Measurements from ENCODE around the gene HMG20A. TPM values are rescaled to one million over a fixed set of nuclear protein-coding genes. Genes with fewer than 3 reads are reported as not detected.
A peak's percentile ranks its signal among the peaks of the same experiment; 100 is the strongest.

Gene HMG20A
- total and polyA plus RNA-seq, 10 donors = 17.9 to 107 (median 77.2) TPM

DNA sequence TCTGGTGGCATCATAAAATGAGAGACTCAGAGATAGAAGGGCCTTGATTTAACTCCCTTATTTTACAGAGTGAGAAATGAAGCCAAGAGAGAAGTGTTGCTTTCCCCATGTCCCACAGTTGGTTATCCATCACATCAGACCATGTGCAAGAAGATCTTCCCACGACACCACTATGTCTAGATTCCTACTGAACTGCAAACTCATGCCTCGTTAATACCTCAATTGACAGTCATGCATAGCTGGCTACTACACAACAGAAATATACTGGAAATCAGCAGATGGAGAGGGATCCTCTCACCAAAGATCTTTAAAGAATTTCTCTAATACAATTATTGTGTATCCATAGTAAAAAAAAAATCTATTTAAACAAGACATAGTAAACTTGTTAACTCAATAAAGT lies 34.1 kb upstream of the HMG20A start:
- WGBS, 5 donors = 61 to 91% (median 82%) methylated on average over 2 of the region's 2 CpGs
- no peaks in the 10 kb centered on the region for H3K36me3 ChIP-seq
- H3K27ac ChIP-seq = no peak overlapping the region
- no peaks in the 10 kb centered on the region for H3K9me3 ChIP-seq
- intact Hi-C loops (cut with DNase I; ENCODE audit: low total_unique reads) = no loop called here
- no peak overlapping the region for H3K4me3 ChIP-seq
- no peaks in the 10 kb centered on the region for H3K27me3 ChIP-seq (replicated peaks in 1 of 7)
- peaks cover 10 to 74% (median 43%) of the 10 kb centered on the region in 6 donors for H3K4me1 ChIP-seq
- TF ChIP-seq POLR2A (IDR thresholded peaks at IDR 0.05) (no peak), POLR2AphosphoS5 (IDR thresholded peaks at IDR 0.05) (no peak)
- TF ChIP-seq, protein P1, sequence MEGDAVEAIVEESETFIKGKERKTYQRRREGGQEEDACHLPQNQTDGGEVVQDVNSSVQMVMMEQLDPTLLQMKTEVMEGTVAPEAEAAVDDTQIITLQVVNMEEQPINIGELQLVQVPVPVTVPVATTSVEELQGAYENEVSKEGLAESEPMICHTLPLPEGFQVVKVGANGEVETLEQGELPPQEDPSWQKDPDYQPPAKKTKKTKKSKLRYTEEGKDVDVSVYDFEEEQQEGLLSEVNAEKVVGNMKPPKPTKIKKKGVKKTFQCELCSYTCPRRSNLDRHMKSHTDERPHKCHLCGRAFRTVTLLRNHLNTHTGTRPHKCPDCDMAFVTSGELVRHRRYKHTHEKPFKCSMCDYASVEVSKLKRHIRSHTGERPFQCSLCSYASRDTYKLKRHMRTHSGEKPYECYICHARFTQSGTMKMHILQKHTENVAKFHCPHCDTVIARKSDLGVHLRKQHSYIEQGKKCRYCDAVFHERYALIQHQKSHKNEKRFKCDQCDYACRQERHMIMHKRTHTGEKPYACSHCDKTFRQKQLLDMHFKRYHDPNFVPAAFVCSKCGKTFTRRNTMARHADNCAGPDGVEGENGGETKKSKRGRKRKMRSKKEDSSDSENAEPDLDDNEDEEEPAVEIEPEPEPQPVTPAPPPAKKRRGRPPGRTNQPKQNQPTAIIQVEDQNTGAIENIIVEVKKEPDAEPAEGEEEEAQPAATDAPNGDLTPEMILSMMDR (IDR thresholded peaks at IDR 0.05 in 8 of 11, conservative IDR thresholded peaks at IDR 0.05 in 3 of 11) = no peak
- no peak for DNase-seq

DNA sequence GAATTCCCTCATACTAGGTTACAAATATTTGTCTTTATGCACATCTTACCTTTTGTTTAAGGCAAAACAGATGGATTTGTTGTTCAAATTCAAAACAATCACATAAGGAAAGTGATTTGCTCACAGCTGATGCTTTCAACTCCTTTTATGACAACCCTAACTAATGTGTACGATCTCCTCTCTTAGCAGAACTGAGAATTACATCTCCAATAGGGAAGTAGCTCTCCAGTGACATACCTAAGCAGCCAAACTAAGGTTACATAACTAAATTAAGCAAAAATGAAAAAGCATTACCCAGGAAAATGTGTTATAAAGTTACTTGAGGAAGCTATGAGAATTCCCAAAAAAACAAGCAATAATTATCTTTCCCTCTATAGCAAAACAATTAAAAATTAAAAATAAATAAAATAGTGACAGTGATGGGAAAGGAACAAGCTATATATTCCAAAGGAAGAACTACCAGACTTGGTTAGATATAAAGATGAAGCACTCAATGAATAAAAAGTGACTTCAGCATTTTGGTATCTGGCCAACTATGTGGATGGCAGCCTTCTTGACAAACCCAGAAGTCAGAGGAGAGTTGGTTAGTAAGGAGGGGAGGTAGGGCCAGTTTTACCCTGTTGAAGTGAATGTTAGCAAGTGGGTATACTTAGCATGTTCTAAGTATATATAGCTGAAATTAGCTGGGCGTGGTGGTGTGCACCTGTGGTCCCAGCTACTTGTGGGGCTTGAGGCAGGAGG lies 33.2 kb upstream of the HMG20A start:
- Histone ChIP-seq H3K27ac (no peak overlapping the region), H3K9me3 (no peaks in the 10 kb centered on the region), H3K4me3 (no peak overlapping the region), H3K27me3 (replicated peaks in 1 of 7) (no peaks in the 10 kb centered on the region), H3K36me3 (no peaks in the 10 kb centered on the region), H3K4me1 (peaks cover 12 to 80% (median 45%) of the 10 kb centered on the region in 6 donors)
- TF ChIP-seq, protein P1 (IDR thresholded peaks at IDR 0.05 in 8 of 11, conservative IDR thresholded peaks at IDR 0.05 in 3 of 11) = no peak
- TF ChIP-seq POLR2AphosphoS5 (IDR thresholded peaks at IDR 0.05) (no peak), POLR2A (IDR thresholded peaks at IDR 0.05) (no peak)
- no peak for DNase-seq
- 62 to 76% (median 65%) methylated on average over 2 of the region's 2 CpGs for WGBS, 5 donors
- intact Hi-C loops (cut with DNase I; ENCODE audit: low total_unique reads) = no loop called here

DNA sequence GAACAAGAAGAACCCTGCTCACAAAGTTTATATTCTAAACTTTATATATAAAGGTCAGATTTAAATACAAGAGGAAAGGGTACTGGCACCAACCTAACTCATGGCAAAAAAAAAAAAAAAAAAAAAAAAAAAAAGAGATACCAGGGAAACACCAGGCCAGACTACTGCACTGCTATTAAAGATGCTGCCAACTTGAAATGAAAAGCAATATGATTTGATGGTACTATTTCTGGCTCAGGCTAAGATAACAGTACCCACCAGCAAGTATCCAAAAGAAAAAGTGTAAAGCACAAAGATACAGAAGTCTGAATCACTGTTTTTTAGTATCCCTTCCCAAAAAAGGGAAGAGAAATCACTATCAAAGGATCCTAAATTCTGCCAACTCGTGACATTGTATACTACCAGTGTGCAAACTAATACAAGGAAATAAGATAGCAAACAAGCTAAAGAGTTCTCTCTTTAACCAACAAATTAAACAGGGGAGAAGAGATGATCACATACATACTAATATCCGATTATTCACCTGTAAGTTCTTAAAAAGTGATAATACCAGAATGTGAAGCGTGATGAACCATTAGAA lies 29.2 kb upstream of the HMG20A start:
- 78 to 82% (median 80%) methylated on average over 3 of the region's 3 CpGs for WGBS, 5 donors
- intact Hi-C loops (cut with DNase I; ENCODE audit: low total_unique reads) = no loop called here
- no peaks in the 10 kb centered on the region for H3K27me3 ChIP-seq (replicated peaks in 1 of 7)
- no peak overlapping the region for H3K4me3 ChIP-seq
- TF ChIP-seq, protein P1 (IDR thresholded peaks at IDR 0.05 in 8 of 11, conservative IDR thresholded peaks at IDR 0.05 in 3 of 11) = no peak
- no peak for TF ChIP-seq POLR2AphosphoS5 (IDR thresholded peaks at IDR 0.05)
- no peak for TF ChIP-seq POLR2A (IDR thresholded peaks at IDR 0.05)
- H3K4me1 ChIP-seq = peaks cover 9 to 65% (median 31%) of the 10 kb centered on the region in 6 donors
- no peak for DNase-seq
- H3K36me3 ChIP-seq = peaks cover 0 to 16% (median 0%) of the 10 kb centered on the region in 6 donors
- no peak overlapping the region for H3K27ac ChIP-seq
- peaks cover 0 to 25% (median 23%) of the 10 kb centered on the region in 8 donors for H3K9me3 ChIP-seq

DNA sequence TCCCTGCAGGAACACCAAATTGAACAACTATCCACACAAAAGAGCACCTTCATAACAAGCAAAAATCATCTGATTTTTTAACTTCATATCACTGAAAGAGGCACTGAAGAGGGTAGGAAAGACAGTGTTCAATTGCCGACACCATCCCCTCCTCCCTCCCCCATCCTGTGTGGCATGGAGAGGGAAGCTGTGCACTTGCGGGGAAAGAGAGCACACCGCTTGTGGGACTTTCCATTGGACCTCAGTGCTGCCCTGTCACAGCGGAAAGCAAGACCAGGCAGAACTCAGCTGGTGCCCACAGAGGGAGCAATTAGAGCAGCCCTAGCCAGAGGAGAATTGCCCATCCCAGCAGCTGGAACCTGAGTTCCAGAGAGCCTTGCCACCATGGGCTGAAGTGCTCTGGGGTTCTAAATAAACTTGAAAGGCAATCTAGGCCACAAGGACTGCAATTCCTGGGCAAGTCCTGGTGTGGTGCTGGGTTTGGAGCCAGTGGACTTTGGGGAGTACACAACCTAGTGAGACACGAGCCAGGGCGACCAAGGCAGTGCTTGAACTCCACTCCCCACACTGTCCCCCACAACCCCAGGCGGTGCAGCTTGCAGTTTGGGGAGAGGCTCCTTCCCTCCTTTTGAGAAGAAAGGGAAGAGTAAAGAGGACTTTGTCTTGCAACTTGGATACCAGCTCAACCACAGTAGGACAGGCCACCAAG lies 27.8 kb upstream of the HMG20A start:
- no peak overlapping the region for H3K4me3 ChIP-seq
- peaks cover 0 to 40% (median 37%) of the 10 kb centered on the region in 8 donors for H3K9me3 ChIP-seq
- H3K36me3 ChIP-seq = peaks cover 0 to 16% (median 0%) of the 10 kb centered on the region in 6 donors
- no peaks in the 10 kb centered on the region for H3K27me3 ChIP-seq (replicated peaks in 1 of 7)
- intact Hi-C loops (cut with DNase I; ENCODE audit: low total_unique reads) = no loop called here
- DNase-seq = no peak
- TF ChIP-seq POLR2A (IDR thresholded peaks at IDR 0.05) (no peak), POLR2AphosphoS5 (IDR thresholded peaks at IDR 0.05) (no peak)
- TF ChIP-seq, protein P1 (IDR thresholded peaks at IDR 0.05 in 8 of 11, conservative IDR thresholded peaks at IDR 0.05 in 3 of 11) = no peak
- H3K27ac ChIP-seq = peak overlapping the region in 1 of 8 donors; percentile 1
- 84 to 92% (median 89%) methylated on average over 5 to 7 of the region's 7 CpGs for WGBS, 5 donors
- peaks cover 9 to 50% (median 22%) of the 10 kb centered on the region in 6 donors for H3K4me1 ChIP-seq
